ENCODE results near the gene SAYSD1.
A peak's percentile ranks its signal among the peaks of the same experiment; 100 is the strongest.
"Not testable (repeated sequence)": the region's sequence is repeated elsewhere in the genome, so short reads cannot be mapped to it uniquely, and the experiment has no call there.

SAYSD1 gene

GRCh38 chr6:39114704-39115599 is at the start of gene SAYSD1:
TSS of gene SAYSD1 (minus strand) at chr6:39115186. CDS start at chr6:39115089, 97 bp downstream.
- peak; percentile 80 to 87 for DNase-seq (ENCODE audit: low read depth in 2 of 2, low spot score in 1 of 2)

- no peak for DNase-seq (ENCODE audit: low read depth in 2 of 2, low spot score in 1 of 2)
These were observed 42.5 kb upstream of the SAYSD1 start for GRCh38 chr6:39157511-39157910.

- DNase-seq (ENCODE audit: low read depth in 2 of 2, low spot score in 1 of 2) = no peak
These were observed 41.8 kb upstream of the SAYSD1 start for GRCh38 chr6:39156801-39157200.

GRCh38 chr6:39154705-39155104 is 39.7 kb upstream of the SAYSD1 start:
- DNase-seq (ENCODE audit: low read depth in 2 of 2, low spot score in 1 of 2) = no peak

- DNase-seq (ENCODE audit: low read depth in 2 of 2, low spot score in 1 of 2) = no peak
These were observed 38.9 kb upstream of the SAYSD1 start for GRCh38 chr6:39153766-39154397.

- no peak for DNase-seq (ENCODE audit: low read depth in 2 of 2, low spot score in 1 of 2)
These were observed 37.3 kb upstream of the SAYSD1 start for GRCh38 chr6:39152262-39152661.

- DNase-seq (ENCODE audit: low read depth in 2 of 2, low spot score in 1 of 2) = no peak
These were observed 36.2 kb upstream of the SAYSD1 start for GRCh38 chr6:39151211-39151610.

- no peak for DNase-seq (ENCODE audit: low read depth in 2 of 2, low spot score in 1 of 2)
These were observed 29.6 kb upstream of the SAYSD1 start for GRCh38 chr6:39144481-39145173.

- peak in 1 of 2 donors; percentile 9 for DNase-seq (ENCODE audit: low read depth in 2 of 2, low spot score in 1 of 2)
These were observed 28.4 kb upstream of the SAYSD1 start for GRCh38 chr6:39143238-39143930.

- DNase-seq (ENCODE audit: low read depth in 2 of 2, low spot score in 1 of 2) = no peak
These were observed 25.7 kb upstream of the SAYSD1 start for GRCh38 chr6:39140556-39141167.

- DNase-seq (ENCODE audit: low read depth in 2 of 2, low spot score in 1 of 2) = no peak
These were observed 22.3 kb upstream of the SAYSD1 start for GRCh38 chr6:39137245-39137644.

- not testable (repeated sequence) for DNase-seq (ENCODE audit: low read depth in 2 of 2, low spot score in 1 of 2)
These were observed 21.2 kb upstream of the SAYSD1 start for GRCh38 chr6:39136207-39136606.

- not testable (repeated sequence) for DNase-seq (ENCODE audit: low read depth in 2 of 2, low spot score in 1 of 2)
These were observed 19.8 kb upstream of the SAYSD1 start for GRCh38 chr6:39134761-39135160.

GRCh38 chr6:39130691-39131090 is 15.7 kb upstream of the SAYSD1 start:
- DNase-seq (ENCODE audit: low read depth in 2 of 2, low spot score in 1 of 2) = no peak

- DNase-seq (ENCODE audit: low read depth in 2 of 2, low spot score in 1 of 2) = no peak
These were observed 13.8 kb upstream of the SAYSD1 start for GRCh38 chr6:39128832-39129231.

GRCh38 chr6:39128106-39128505 is 13.1 kb upstream of the SAYSD1 start:
- DNase-seq (ENCODE audit: low read depth in 2 of 2, low spot score in 1 of 2) = no peak

GRCh38 chr6:39124114-39124513 is 9.1 kb upstream of the SAYSD1 start:
- no peak for DNase-seq (ENCODE audit: low read depth in 2 of 2, low spot score in 1 of 2)

- no peak for DNase-seq (ENCODE audit: low read depth in 2 of 2, low spot score in 1 of 2)
These were observed 3.9 kb upstream of the SAYSD1 start for GRCh38 chr6:39118921-39119320.

GRCh38 chr6:39114388-39114703 is 640 bp downstream of the SAYSD1 start:
- DNase-seq (ENCODE audit: low read depth in 2 of 2, low spot score in 1 of 2) = no peak

GRCh38 chr6:39113788-39114187 is 1.2 kb downstream of the SAYSD1 start:
- no peak for DNase-seq (ENCODE audit: low read depth in 2 of 2, low spot score in 1 of 2)

GRCh38 chr6:39111280-39111679 is 3.7 kb downstream of the SAYSD1 start:
- no peak for DNase-seq (ENCODE audit: low read depth in 2 of 2, low spot score in 1 of 2)
